Osteoblast (primary cell): ENCODE data around the gene FAM20C. TPM values are rescaled to one million over a fixed set of nuclear protein-coding genes. Genes with fewer than 3 reads are reported as not detected.
A peak's percentile ranks its signal among the peaks of the same experiment; 100 is the strongest.

ENCODE experiments used
- DNase-seq: peaks from one replicate; pipeline ENCODE4 v3.0.0; 2011; ENCODE audit warnings: low spot score, mixed read lengths; ENCODE audit not compliant: insufficient read length; ENCODE audit errors: missing footprints
- H2AFZ ChIP-seq: 2 replicates; pipeline ENCODE4 v1.6.0; 2011; ENCODE audit warnings: mild to moderate bottlenecking, low read length
- H3K27ac ChIP-seq: 2 replicates; pipeline ENCODE4 v1.5.1; 2011; ENCODE audit warnings: mild to moderate bottlenecking, low read depth, low read length, moderate library complexity
- H3K27me3 ChIP-seq: 2 replicates; pipeline ENCODE4 v1.6.0; 2012; ENCODE audit warnings: mild to moderate bottlenecking, control low read depth, inconsistent platforms, low read length, moderate library complexity; ENCODE audit not compliant: insufficient read depth
- H3K36me3 ChIP-seq: 2 replicates; pipeline ENCODE4 v1.5.1; 2011; ENCODE audit warnings: mild to moderate bottlenecking, low read length, control low read depth, moderate library complexity; ENCODE audit not compliant: insufficient read depth
- H3K4me1 ChIP-seq: 2 replicates; pipeline ENCODE4 v1.5.1; 2011; ENCODE audit warnings: mild to moderate bottlenecking, low read length, control low read depth, moderate library complexity; ENCODE audit not compliant: insufficient read depth
- H3K4me2 ChIP-seq: 2 replicates; pipeline ENCODE4 v1.6.0; 2011; ENCODE audit warnings: mild to moderate bottlenecking, low read length; ENCODE audit not compliant: insufficient read depth
- H3K4me3 ChIP-seq: fragments of 200-600 bp; sonication (generic); 3 replicates; pipeline ENCODE4 v1.5.1; 2012; ENCODE audit warnings: mild to moderate bottlenecking, low read length, inconsistent platforms; ENCODE audit not compliant: insufficient read depth
- H3K79me2 ChIP-seq: 2 replicates; pipeline ENCODE4 v1.6.0; 2012; ENCODE audit warnings: mild to moderate bottlenecking, low read length, control low read depth, inconsistent platforms; ENCODE audit not compliant: insufficient read depth
- H3K9me3 ChIP-seq: 2 replicates; pipeline ENCODE4 v1.5.1; 2011; ENCODE audit warnings: low read depth, low read length, control low read depth
- H4K20me1 ChIP-seq: 2 replicates; pipeline ENCODE4 v1.6.0; 2012; ENCODE audit warnings: mild to moderate bottlenecking, low read length, control low read depth; ENCODE audit not compliant: insufficient read depth
- total RNA-seq: library from RNA; depleted of rRNA; stranded (reverse); fragments of >200 nt; gene quantifications from 2 replicates; pipeline ENCODE4 v1.2.3, GENCODE V29; 2012
- TF ChIP-seq, protein P1 (sequence below): IDR thresholded peaks from 2 replicates; pipeline ENCODE4 v1.5.1; 2011; ENCODE audit warnings: mild to moderate bottlenecking, low read depth, low read length, moderate library complexity; ENCODE audit errors: extremely low read depth

Gene FAM20C
- total RNA-seq, 1 donor, result 46.0 TPM

DNA sequence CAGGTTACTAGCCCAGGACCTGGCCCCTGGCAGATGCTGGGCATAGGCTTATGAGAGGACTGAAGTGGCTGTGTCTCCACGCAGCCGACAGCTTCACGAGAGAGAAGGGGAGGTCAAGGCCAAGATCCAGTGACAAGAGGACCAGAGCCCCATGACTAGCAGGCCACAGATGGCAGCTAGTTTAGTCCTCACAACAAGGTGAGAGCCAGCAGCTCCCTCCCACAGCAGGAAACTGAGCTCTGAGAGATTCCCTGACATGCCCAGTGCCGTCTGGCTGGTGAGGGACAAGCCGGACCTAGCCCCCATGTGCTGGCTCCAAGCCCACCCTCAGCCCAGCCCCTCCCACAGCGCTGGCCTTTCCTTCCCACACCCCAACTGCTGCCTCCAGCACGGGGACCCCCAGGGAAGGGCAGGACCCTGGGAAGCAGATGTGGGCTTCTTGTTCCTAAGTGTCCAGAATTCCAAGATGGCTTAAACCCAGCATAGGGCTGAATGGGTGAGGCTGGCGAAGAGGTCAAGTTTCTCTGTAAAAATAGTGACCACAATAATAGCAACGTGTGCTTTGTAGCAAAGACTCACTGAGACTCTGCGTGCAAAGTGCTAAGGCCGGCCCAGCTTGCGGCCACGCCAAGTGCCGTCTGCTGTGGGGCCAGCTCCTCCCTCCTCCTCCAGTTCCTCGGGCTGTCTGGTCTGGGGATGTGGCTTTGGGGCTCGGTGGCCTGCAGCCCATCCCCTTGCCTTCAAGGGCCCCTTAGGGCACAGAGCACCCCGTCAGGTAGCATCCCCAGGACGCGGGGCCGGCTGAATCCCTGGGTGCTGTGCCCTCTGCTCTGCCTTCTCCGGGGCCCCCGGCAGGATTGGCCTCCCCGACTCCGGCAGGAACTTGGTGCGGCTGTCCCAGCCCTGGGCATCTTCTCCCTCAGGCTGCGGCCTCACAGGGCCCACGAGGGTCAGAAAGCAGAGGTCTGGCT is 7.8 kb upstream of the FAM20C start:
- DNase-seq, result peak; percentile 98
- H4K20me1 ChIP-seq, result no peaks in the 10 kb centered on the region
- H3K79me2 ChIP-seq, result no peaks in the 10 kb centered on the region
- no peaks in the 10 kb centered on the region for H3K36me3 ChIP-seq
- H2AFZ ChIP-seq, result peak overlapping the region; percentile 65
- no peak overlapping the region for H3K27ac ChIP-seq
- H3K9me3 ChIP-seq, result no peaks in the 10 kb centered on the region
- H3K4me1 ChIP-seq, result peaks cover 5% of the 10 kb centered on the region
- TF ChIP-seq, protein P1, sequence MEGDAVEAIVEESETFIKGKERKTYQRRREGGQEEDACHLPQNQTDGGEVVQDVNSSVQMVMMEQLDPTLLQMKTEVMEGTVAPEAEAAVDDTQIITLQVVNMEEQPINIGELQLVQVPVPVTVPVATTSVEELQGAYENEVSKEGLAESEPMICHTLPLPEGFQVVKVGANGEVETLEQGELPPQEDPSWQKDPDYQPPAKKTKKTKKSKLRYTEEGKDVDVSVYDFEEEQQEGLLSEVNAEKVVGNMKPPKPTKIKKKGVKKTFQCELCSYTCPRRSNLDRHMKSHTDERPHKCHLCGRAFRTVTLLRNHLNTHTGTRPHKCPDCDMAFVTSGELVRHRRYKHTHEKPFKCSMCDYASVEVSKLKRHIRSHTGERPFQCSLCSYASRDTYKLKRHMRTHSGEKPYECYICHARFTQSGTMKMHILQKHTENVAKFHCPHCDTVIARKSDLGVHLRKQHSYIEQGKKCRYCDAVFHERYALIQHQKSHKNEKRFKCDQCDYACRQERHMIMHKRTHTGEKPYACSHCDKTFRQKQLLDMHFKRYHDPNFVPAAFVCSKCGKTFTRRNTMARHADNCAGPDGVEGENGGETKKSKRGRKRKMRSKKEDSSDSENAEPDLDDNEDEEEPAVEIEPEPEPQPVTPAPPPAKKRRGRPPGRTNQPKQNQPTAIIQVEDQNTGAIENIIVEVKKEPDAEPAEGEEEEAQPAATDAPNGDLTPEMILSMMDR, result no peak
- H3K27me3 ChIP-seq, result peaks cover 21% of the 10 kb centered on the region
- no peak overlapping the region for H3K4me3 ChIP-seq
- no peak overlapping the region for H3K4me2 ChIP-seq

DNA sequence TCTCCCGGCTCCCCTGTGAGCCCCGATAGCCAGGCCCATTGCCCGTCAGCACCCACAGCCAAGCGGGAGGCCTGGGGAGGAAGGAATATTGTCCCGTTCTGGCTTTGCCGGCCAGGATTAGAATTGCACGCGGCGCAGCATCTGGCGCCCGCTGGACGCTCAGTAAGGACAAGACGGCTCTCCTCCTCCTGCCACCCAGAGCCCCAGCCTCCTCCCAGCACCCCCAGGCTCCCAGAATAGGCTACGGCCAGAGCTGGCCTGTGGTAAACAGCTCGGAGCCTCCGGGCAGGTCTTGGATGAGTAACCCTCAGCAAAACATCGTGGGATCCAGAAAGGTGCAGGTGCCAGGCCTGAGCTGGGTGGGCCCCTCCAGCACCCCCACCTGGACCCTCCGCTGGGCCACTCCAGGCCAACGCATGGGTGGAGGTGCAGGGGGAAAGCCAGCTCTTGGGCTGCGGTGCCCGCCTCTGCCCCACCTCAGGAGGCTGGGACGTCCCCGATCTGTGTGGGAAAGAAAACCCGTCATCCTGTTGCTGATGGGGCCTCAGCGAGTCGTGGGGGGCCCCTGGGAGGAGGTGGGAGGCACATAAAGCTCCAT is 5.8 kb upstream of the FAM20C start:
- H4K20me1 ChIP-seq, result peaks cover 2% of the 10 kb centered on the region
- H3K4me1 ChIP-seq, result peaks cover 15% of the 10 kb centered on the region
- H2AFZ ChIP-seq, result no peak overlapping the region
- H3K79me2 ChIP-seq, result no peaks in the 10 kb centered on the region
- H3K27me3 ChIP-seq, result peaks cover 14% of the 10 kb centered on the region
- H3K4me2 ChIP-seq, result no peak overlapping the region
- H3K4me3 ChIP-seq, result no peak overlapping the region
- TF ChIP-seq, protein P1, result no peak
- no peak overlapping the region for H3K27ac ChIP-seq
- H3K36me3 ChIP-seq, result no peaks in the 10 kb centered on the region
- no peak for DNase-seq
- no peaks in the 10 kb centered on the region for H3K9me3 ChIP-seq

DNA sequence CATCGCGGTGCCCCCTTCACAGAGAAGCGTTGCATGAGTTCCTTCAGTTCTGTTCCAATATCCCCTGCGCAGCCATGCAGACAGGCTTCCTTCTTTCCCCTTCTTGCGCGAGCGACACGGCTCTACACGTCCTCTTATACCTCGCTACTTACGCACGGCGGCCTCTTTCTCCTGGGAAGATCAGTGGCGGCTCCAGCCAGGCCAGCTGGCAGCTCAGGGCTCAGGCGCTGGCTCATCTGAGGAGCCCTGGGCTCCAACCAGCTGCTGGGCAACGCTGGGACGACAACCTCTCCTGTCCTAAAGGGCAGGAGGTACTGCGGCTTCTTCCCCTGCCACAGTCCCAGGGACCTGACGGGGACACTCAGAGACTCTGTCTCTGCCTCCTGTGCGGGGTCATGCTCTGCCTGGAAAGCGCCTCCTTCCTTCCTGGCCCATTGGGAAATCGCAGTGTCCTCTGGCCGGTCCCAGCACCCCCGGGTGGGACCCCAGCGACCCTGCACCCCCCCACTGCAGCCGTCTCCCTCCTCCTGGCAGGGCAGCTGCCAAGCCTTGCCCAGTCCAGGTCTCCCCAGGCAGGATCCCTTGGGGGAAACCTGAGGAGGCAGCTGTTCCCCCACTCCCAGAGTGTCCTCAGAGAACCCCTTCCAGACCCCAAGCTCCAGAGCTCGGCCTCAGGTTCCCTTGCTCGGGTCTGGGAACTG is 5.0 kb upstream of the FAM20C start:
- DNase-seq, result no peak
- peaks cover 2% of the 10 kb centered on the region for H4K20me1 ChIP-seq
- H3K4me3 ChIP-seq, result no peak overlapping the region
- no peaks in the 10 kb centered on the region for H3K9me3 ChIP-seq
- H2AFZ ChIP-seq, result no peak overlapping the region
- H3K27ac ChIP-seq, result no peak overlapping the region
- no peak overlapping the region for H3K4me2 ChIP-seq
- H3K27me3 ChIP-seq, result peaks cover 14% of the 10 kb centered on the region
- no peaks in the 10 kb centered on the region for H3K36me3 ChIP-seq
- TF ChIP-seq, protein P1, result no peak
- H3K79me2 ChIP-seq, result no peaks in the 10 kb centered on the region
- peaks cover 16% of the 10 kb centered on the region for H3K4me1 ChIP-seq

DNA sequence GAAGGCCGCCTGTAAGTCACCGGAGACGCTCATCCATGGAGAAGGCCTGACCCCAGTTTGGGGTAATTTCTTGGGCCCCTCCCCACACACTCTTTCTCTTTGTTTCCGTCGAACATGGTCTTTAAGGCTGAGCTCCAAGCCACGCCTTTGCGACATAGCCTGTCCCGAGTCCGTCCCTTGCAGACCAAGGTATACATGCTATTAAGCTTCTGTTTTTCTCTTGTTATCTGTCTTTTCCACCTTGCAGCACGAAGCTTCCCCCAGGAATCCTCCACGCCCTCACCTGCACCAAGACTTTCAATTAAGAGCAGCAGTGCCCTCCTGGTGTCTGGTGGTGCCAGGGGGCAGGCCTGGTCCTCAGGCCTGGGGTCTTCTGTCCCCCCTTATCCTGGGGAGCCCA is 4.2 kb upstream of the FAM20C start:
- H3K9me3 ChIP-seq, result no peaks in the 10 kb centered on the region
- peaks cover 12% of the 10 kb centered on the region for H3K27me3 ChIP-seq
- no peaks in the 10 kb centered on the region for H3K36me3 ChIP-seq
- H3K27ac ChIP-seq, result no peak overlapping the region
- H3K4me2 ChIP-seq, result no peak overlapping the region
- TF ChIP-seq, protein P1, result no peak
- H2AFZ ChIP-seq, result no peak overlapping the region
- DNase-seq, result no peak
- peaks cover 16% of the 10 kb centered on the region for H3K4me1 ChIP-seq
- no peaks in the 10 kb centered on the region for H3K79me2 ChIP-seq
- H3K4me3 ChIP-seq, result no peak overlapping the region
- H4K20me1 ChIP-seq, result peaks cover 2% of the 10 kb centered on the region
